Left renal cortex interstitium (tissue), 4 donors: ENCODE data around the gene PDZD4. TPM values are rescaled to one million over a fixed set of nuclear protein-coding genes. Genes with fewer than 3 reads are reported as not detected.

ENCODE experiments used
- DNase-seq, 4 donors: peaks; one replicate each; pipeline ENCODE4 v3.0.0-alpha.2; 2013; ENCODE audit warnings: low read depth in 4 of 4, low spot score in 2 of 4, missing footprints in 1 of 4
- polyA plus RNA-seq, 4 donors: library from polyadenylated mRNA; unstranded; fragments of 120-200 nt; gene quantifications; one replicate each; pipeline ENCODE4 v1.2.1, GENCODE V29; 2013; ENCODE audit not compliant: insufficient read length in 4 of 4

The PDZD4 gene
- polyA plus RNA-seq, 4 donors: 7.7 to 11.5 (median 10.1) TPM

DNA sequence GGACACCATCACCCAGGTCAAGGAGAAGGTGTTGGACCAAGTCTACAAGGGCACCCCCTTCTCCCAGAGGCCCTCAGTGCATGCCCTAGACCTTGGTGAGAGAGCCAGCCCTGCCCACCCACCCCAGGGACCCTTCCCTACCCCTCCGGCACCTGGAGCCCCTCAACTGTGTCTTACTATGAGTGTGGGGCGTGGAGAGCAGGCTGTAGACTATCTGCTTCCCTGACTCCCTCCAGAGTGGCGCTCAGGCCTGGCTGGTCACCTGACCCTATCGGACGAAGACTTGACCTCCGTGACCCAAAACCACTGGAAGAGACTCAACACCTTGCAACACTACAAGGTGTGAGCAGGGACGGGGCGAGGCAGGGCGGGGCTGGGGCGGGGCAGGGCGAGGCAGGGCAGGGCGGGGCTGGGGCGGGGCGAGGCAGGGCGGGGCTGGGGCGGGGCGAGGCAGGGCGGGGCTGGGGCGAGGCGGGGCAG is 54.2 kb downstream of the PDZD4 start:
- DNase-seq: no peak

DNA sequence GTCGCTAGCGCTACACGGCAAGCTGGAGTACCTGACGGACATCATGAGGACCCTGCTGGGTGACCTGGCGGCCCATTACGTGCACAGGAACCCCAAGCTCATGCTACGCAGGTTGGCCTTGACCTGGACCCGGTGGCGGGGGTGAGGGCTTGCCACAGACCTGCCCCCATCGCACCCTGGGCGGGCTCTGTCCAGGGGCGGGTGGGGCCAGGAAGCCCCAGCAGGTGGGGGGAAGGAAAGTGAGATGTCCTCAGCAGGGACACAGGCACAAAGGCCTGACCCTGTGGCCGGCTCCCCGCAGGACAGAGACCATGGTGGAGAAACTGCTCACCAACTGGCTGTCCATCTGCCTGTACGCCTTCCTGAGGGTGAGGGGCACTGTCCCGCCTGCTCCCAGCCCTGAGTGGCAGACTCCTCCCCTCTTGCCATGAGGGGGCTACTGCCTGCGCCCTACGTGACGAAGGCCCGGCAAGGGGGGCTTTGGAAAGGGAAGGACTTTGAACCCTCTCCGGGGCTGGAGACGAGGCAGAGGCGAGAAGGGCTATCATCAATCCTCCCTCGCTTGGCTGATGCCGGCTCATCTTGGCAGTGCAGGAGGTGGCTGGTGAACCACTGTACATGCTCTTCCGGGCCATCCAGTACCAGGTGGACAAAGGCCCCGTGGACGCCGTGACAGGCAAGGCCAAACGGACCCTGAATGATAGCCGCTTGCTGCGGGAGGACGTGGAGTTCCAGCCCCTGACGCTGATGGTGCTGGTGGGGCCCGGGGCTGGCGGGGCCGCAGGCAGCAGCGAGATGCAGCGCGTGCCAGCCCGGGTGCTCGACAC is 54.8 kb downstream of the PDZD4 start:
- no peak for DNase-seq

DNA sequence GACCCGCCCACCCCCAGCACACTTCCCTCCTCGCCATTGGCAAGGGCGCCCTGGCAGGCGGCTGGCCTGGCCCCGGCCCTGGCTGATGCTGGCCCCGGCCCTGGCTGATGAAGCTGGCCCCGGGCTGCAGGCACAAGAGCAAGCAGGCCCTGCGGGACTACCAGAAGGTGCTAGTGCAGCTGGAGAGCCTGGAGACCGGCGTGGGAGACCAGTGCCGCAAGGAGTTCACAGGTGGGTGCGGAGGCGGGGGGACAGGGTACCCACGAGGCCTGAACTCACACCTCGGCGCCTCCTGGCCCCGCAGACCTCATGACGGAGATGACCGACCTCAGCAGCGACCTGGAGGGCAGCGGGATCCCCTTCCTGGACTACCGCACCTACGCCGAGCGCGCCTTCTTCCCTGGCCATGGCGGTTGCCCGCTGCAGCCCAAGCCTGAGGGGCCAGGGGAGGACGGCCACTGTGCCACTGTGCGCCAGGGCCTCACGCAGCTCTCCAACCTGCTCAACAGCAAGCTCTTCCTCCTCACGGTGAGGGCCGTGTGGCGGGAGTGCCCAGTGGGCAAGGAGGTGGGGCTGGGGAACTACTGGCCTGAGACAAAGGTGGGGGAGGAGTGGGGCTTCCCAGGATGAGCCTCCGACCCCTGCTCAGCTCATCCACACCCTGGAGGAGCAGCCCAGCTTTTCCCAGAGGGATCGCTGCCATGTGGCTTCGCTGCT is 55.6 kb downstream of the PDZD4 start:
- DNase-seq: no peak

DNA sequence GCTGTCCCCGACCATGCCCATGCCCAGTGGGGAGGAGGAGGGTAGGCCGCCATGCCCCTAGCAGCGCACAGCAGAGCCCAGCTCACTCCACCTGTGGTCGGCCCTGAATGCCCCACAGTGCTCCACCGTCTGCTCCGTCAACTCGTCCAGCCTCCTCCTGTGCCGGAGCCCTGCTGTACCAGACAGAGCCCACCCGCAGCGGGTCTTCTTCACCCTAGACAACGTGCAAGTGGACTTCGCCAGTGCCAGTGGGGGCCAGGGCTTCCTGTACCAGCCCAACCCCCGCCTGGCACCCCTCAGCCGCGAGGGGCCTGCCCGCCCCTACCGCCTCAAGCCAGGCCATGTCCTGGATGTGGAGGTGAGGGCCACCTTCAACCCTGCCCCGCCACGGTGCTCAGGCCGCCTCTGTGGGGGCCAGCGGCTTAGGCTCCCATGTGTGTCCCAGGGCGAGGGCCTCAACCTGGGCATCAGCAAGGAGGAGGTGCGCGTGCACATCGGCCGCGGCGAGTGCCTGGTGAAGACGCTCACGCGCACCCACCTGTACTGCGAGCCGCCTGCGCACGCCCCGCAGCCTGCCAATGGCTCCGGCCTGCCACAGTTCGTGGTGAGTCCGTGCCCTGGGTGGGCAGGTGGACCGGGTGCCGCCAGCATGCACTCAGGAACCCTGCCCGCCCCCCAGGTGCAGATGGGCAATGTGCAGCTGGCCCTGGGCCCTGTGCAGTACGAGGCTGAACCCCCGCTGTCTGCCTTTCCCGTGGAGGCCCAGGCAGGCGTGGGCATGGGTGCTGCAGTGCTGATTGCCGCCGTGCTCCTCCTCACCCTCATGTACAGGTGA is 56.4 kb downstream of the PDZD4 start:
- no peak for DNase-seq

DNA sequence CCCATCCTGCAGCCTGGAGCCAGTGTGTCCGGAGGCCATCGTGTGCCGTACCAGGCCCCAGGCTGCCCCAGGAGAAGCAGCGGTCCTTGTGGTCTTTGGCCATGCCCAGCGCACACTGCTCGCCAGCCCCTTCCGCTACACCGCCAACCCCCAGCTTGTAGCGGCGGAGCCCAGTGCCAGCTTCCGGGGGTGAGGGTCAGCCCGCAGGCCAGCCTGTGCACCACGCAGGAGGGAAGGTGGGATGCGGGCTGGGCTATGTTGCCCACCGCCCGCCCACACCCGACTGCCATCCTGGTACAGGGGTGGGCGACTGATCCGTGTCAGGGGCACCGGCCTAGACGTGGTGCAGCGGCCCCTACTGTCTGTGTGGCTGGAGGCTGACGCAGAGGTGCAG is 57.1 kb downstream of the PDZD4 start:
- DNase-seq: no peak

DNA sequence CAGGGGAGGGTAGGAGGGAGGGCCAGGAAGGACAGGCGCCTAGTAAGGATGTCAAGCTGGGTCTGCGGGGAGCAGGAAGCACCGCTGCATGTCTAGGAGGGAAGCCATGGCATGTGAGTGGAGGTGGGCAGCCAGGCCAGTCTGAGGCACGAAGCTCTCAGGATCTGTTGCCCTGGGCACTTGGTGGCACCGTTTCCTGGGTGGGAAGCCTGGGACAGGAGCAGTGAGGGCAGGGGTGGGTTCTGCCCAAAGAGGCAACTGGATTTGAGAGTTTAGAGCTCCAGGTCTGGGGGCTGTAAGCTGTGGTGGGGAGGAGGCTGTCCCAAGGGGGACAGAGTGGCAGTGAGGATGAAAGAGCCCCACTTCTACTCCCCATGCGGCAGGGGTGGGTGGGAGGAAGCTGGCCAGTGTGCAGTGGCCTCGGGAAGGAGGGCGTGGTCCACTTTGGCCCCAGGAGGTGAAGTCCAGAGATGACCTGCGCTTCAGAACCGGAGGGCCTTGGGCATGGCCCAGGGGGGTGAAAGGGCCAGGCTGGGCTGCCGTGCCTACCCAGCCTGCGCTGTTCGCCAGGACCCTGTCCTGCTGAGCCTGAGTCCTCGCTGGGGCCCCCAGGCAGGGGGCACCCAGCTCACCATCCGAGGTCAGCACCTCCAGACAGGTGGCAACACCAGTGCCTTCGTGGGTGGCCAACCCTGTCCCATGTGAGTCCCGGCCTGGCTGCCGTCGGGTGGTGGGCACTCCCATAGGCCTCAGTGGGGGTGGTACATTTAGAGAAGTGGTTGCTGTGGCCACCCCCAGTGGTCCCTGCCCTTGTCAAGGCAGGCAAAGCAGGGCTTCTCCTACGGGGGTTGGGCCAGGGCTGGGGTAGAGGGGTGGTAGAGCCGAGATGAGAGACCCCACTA is 57.8 kb downstream of the PDZD4 start:
- DNase-seq: no peak

DNA sequence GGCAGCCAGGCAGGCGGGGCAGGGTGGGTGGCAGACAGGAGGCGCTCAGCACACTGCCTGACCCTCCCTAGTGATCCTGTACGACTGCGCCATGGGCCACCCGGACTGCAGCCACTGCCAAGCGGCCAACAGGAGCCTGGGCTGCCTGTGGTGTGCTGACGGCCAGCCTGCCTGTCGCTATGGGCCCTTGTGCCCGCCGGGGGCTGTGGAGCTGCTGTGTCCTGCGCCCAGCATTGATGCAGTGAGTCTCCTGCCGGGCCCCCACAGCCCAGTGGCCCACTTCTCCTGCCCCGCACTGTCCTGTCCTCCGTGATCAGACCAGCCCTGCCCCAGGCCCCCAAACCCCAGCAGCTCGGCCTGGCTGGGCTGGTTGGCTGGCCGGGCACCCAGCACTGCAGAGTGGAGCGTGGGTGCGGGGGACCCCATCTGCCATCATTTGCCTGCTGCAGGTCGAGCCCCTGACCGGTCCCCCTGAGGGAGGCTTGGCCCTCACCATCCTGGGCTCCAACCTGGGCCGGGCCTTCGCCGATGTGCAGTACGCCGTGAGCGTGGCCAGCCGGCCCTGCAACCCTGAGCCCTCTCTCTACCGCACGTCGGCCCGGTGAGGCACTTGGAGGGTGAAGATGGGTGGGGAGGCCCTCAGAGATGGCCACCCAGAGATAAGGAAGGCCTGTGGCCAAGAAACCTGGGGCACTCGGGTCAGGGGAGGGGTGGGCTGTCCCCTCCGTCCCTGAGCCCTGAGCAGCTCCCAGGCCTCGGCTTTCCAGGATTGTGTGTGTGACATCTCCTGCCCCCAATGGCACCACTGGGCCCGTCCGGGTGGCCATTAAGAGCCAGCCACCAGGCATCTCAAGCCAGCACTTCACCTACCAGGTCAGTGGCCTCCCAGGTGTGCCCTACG is 58.7 kb downstream of the PDZD4 start:
- no peak for DNase-seq

DNA sequence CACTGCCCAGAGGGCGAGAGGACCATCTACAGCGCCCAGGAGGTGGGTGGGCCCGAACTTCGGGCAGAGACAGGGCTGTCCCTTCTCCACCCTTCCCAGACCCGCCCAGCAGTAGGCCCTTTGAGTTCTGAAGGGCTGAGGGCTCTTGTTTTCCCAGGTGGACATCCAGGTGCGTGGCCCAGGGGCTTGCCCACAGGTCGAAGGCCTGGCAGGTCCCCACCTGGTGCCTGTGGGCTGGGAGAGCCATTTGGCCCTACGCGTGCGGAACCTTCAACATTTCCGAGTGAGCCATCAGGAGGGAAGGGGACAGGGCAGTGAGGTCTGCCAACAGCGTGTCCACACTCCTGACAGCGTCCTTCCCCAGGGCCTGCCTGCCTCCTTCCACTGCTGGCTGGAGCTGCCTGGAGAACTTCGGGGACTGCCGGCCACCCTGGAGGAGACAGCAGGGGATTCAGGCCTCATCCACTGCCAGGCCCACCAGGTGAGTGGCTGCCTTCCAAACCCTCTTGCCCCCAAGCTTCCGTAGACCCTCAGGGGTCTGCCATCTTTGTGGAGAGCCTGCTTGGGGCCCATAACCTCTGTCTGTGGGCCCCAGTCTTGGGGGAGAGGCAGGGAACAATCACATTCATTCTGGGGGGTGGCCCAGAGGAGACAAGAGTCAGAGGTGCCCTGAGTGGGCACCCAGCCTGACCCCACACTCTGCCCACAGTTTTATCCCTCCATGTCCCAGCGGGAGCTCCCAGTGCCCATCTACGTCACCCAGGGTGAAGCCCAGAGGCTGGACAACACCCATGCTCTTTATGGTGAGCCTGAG is 59.5 kb downstream of the PDZD4 start:
- no peak for DNase-seq

DNA sequence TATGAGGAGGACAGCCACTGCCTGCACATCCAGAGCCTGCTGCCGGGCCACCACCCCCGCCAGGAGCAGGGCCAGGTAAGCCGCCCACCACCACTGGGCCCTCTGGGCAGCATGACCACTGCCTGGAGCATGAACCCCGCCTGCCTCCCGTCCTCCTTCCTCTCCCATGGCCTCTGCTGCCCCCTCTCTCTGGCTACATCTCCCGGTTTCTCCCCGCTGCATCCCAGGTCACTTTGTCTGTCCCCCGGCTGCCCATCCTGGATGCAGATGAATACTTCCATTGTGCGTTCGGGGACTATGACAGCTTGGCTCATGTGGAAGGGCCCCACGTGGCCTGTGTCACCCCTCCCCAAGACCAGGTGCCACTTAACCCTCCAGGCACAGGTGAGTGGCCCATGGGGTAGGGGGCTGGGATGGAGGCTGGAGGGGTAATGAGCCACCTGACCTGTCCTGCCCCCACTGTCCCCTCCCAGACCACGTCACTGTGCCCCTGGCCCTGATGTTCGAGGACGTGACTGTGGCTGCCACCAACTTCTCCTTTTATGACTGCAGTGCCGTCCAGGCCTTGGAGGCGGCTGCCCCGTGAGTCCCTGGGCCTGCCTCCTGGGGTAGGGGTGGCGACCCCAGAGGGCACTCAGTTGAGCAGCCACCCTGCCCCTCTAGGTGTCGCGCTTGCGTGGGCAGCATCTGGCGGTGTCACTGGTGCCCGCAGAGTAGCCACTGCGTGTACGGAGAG is 60.3 kb downstream of the PDZD4 start:
- no peak for DNase-seq

DNA sequence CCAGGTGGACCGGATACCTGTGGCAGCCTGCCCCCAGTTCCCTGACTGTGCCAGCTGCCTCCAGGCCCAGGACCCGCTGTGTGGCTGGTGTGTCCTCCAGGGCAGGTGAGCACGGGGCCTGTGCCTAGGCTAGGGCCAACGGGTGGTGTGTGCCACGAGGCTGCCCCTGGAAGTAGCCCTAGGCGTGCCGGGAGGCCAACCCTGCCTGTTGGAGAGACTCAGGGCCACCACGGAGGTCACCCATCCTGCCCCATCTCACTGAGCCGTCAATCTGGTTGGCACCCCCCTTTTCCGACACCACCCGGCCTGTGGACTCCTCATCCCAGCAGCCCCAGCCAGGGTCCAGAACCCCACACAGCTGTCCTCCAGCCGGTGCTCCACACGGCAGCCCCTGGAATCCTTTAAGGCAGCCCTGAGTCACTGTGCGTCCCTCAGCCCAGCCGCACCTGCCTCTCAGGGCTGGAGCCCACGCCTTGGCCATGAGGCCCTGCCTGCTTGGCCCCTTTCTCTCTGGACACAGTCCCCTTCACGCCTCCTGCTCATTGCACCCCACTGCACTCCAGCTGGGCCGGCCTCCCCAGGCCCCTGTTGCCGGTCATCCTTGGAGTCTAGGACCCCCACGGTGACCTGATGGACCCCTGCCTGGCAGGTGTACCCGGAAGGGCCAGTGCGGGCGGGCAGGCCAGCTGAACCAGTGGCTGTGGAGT is 61.0 kb downstream of the PDZD4 start:
- no peak for DNase-seq

DNA sequence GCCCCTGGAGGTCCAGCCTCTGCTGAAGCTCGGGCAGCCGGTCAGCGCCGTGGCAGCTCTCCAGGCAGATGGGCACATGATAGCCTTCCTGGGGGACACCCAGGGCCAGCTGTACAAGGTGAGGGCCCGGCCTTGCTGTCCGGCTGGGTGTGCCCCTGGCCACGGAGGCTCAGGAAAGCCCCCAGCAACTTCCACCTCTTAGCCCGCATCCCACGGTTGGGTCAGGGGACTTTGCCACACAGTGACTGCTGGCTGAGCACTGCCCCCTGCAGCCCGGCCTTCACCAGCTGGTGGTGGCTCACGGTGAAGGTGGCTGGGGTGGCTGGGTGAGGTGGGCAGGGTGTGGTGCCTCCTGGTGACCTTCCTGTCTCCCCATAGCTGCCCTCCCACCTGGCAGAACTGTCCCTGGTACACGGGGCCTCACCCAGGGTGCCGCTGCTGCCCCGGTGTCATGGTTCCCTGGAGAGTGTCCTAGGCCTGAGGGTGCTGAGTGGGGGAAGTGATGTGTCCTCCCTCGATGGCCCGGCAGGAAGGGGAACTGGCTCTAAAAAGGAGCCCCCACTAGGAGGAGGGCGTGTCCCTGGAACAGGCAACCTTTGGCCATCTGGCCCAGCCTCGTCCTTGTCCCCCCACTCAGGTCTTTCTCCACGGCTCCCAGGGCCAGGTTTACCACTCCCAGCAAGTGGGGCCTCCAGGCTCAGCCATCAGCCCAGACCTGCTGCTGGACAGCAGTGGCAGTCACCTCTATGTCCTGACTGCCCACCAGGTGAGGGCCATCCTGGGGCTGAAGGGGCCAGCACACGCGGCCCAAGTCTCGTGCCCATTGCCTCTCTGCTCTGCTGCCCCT is 61.8 kb downstream of the PDZD4 start:
- no peak for DNase-seq

DNA sequence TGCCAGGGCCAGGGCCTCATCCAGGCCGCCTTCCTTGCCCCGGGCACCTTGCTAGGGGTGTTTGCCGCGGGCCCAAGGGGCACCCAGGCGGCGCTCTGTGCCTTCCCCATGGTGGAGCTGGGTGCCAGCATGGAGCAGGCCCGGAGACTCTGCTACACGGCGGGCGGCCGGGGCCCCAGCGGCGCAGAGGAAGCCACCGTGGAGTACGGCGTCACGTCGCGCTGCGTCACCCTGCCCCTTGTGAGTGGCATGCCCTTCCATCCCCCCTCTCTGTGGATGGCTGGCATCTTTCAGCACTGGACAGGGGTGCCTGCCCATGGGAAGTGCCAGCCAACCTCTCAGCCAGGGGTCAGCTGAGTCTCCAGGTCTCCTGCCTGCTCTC is 62.7 kb downstream of the PDZD4 start:
- DNase-seq: no peak

DNA sequence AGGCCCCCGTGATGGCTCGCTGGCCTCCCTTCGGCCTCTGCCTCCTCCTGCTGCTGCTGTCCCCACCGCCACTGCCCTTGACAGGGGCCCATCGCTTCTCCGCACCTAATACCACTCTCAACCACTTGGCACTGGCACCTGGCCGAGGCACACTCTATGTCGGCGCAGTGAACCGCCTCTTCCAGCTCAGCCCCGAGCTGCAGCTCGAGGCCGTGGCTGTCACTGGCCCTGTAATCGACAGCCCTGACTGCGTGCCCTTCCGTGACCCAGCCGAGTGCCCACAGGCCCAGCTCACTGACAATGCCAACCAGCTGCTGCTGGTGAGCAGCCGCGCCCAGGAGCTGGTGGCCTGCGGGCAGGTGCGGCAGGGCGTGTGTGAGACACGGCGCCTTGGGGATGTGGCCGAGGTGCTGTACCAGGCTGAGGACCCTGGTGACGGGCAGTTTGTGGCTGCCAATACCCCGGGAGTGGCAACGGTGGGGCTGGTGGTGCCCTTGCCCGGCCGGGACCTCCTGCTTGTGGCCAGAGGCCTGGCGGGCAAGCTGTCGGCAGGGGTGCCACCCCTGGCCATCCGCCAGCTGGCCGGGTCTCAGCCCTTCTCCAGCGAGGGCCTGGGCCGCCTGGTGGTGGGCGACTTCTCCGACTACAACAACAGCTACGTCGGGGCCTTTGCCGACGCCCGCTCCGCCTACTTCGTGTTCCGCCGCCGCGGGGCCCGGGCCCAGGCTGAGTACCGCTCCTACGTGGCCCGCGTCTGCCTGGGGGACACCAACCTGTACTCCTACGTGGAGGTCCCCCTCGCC is 63.3 kb downstream of the PDZD4 start:
- no peak for DNase-seq

DNA sequence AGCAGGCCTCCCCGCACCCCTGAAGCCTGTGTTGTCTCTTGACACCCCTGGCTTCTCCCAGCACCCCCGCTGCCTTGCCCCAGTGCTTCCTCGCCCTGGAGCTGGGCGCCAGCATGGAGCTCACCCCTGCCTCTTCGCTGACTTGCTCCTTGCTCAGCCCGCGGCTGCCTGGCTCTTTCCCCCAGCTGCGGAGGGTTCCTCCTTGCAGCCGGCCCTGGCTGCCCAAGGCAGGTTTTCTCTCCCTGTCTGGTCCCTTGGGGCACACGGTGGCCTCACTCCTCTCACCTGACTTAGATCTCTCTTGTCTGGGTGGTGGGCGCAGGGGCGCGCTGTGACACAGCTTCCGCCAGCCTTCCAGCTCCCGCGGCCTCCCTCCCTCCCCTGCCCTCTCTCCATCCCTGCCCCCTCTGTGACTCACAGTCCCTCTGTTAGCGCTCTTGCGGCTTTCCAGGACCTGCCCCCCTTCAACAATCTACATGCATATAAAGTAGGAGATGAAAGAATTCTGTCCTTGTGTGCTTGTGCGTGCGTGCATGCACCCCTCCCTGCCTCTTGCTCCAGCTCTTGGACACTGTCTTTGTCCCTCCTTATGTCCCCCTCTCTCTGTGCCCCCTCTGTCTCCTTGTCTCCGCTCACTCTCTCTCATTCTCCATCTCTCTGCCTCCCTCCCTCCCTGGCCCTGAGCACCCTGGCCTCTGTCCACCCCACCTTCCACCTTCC is 64.1 kb downstream of the PDZD4 start:
- DNase-seq: no peak
